H1 (cell line): ENCODE measurements around the gene NOP9.

Experiments used
- CBX5 ChIP-seq: fragments of 300-800, 300-1000 bp; sonication (generic); IDR thresholded peaks from 2 replicates; pipeline ENCODE4 v1.7.1; 2016; ENCODE audit warnings: antibody characterized with exemption, low read length, low read depth
- CREB1 ChIP-seq: IDR thresholded peaks from 2 replicates; pipeline ENCODE4 v1.6.1; 2012; ENCODE audit warnings: inconsistent platforms
- EGR1 ChIP-seq: IDR thresholded peaks from 2 replicates; pipeline ENCODE4 v1.6.1; 2011; ENCODE audit warnings: low read depth, low read length, borderline replicate concordance
- EP300 ChIP-seq, 2 experiments: IDR thresholded peaks; 1 replicate in 1 of 2; 2 replicates in 1 of 2; pipeline ENCODE4 v1.6.1; 2011 to 2012; ENCODE audit warnings: low read depth in 2 of 2, low read length in 2 of 2, mild to moderate bottlenecking in 2 of 2, borderline replicate concordance in 1 of 2, inconsistent platforms in 1 of 2, moderate library complexity in 1 of 2
- POLR2AphosphoS5 ChIP-seq: IDR thresholded peaks from 2 replicates; pipeline ENCODE4 v1.6.1; 2011; ENCODE audit warnings: low read depth, low read length
- RAD21 ChIP-seq, 2 experiments: IDR thresholded peaks in 1 of 2; conservative IDR thresholded peaks in 1 of 2; 2 replicates each; pipeline ENCODE4 v1.6.1; 2011; ENCODE audit warnings: low read depth in 2 of 2, low read length in 2 of 2, improper control_type of control experiment in 1 of 2, inconsistent platforms in 1 of 2, mild to moderate bottlenecking in 1 of 2, moderate library complexity in 1 of 2
- SIN3A ChIP-seq, 2 experiments: IDR thresholded peaks in 1 of 2; conservative IDR thresholded peaks in 1 of 2; 2 replicates each; pipeline ENCODE4 v1.6.1; 2011 to 2012; ENCODE audit warnings: low read length in 2 of 2, improper control_type of control experiment in 1 of 2, low read depth in 1 of 2, mild to moderate bottlenecking in 1 of 2
- SIX5 ChIP-seq: IDR thresholded peaks from 2 replicates; pipeline ENCODE4 v1.6.1; 2011; ENCODE audit warnings: mild to moderate bottlenecking, low read depth, low read length
- TCF12 ChIP-seq: IDR thresholded peaks from 2 replicates; pipeline ENCODE4 v1.6.1; 2011; ENCODE audit warnings: low read depth, mild to moderate bottlenecking, low read length
- YY1 ChIP-seq: IDR thresholded peaks from 2 replicates; pipeline ENCODE4 v1.6.1; 2011; ENCODE audit warnings: low read depth, mild to moderate bottlenecking, low read length
- TF ChIP-seq, protein P1 (sequence below), 3 experiments: IDR thresholded peaks; 1 replicate in 2 of 3; 2 replicates in 1 of 3; pipeline versions ENCODE4 v1.5.1 to v1.6.1; 2011; ENCODE audit warnings: low read length in 3 of 3, mild to moderate bottlenecking in 3 of 3, inconsistent platforms in 2 of 3, low read depth in 1 of 3, moderate library complexity in 1 of 3; ENCODE audit not compliant: insufficient read depth in 1 of 3; ENCODE audit errors: control extremely low read depth in 1 of 3

DNA sequence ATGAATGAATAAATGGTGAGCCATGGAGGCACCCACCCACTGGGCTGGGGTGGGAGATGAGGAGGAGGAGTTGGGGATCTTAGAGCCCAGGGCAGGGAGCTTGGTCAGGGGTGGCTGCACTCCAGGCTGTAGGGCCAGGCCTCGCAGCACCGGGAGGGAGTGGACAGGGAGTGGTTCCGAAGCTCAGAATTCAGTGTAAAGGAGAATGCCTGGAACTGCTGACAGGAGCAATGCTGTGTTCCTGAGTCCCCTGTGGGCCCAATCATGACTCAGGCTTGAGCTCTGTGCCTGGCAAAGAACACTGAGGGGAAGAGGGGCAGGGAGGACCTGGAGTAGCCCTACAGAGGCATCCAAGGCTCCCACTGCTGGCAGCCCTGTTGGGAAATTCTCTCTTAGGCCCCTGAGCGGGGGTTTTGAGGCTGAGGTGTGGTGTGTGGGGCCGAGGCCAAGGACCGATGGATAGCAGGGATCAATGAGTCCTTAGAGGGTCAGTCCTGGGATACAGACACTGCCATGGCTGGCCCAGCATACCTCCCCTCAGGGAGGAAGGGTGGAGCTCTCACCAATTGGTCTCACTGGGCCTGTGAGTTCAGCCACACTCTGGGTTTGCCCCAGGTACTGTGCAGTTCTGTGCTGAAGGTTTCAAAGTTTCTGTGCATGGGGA is 18.7 kb upstream of the NOP9 start:
- no peak for TF ChIP-seq SIN3A (conservative IDR thresholded peaks at IDR 0.05 in 1 of 2, IDR thresholded peaks at IDR 0.05 in 1 of 2; ENCODE audit: low read depth in 1 of 2, low read length in 2 of 2)
- TF ChIP-seq, protein P1, sequence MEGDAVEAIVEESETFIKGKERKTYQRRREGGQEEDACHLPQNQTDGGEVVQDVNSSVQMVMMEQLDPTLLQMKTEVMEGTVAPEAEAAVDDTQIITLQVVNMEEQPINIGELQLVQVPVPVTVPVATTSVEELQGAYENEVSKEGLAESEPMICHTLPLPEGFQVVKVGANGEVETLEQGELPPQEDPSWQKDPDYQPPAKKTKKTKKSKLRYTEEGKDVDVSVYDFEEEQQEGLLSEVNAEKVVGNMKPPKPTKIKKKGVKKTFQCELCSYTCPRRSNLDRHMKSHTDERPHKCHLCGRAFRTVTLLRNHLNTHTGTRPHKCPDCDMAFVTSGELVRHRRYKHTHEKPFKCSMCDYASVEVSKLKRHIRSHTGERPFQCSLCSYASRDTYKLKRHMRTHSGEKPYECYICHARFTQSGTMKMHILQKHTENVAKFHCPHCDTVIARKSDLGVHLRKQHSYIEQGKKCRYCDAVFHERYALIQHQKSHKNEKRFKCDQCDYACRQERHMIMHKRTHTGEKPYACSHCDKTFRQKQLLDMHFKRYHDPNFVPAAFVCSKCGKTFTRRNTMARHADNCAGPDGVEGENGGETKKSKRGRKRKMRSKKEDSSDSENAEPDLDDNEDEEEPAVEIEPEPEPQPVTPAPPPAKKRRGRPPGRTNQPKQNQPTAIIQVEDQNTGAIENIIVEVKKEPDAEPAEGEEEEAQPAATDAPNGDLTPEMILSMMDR (IDR thresholded peaks at IDR 0.05; ENCODE audit: control extremely low read depth in 1 of 3, insufficient read depth in 1 of 3, low read depth in 1 of 3, low read length in 3 of 3) = no peak
- no peak for TF ChIP-seq EGR1
- no peak for TF ChIP-seq POLR2AphosphoS5
- no peak for TF ChIP-seq EP300 (IDR thresholded peaks at IDR 0.05; ENCODE audit: borderline replicate concordance in 1 of 2, low read depth in 2 of 2, low read length in 2 of 2)
- no peak for TF ChIP-seq RAD21 (IDR thresholded peaks at IDR 0.05 in 1 of 2, conservative IDR thresholded peaks at IDR 0.05 in 1 of 2; ENCODE audit: low read depth in 2 of 2, low read length in 2 of 2)
- TF ChIP-seq TCF12 = no peak
- TF ChIP-seq SIX5 = no peak
- no peak for TF ChIP-seq CBX5
- no peak for TF ChIP-seq CREB1
- no peak for TF ChIP-seq YY1
